HEK293 (cell line): ENCODE results near the gene GPR107.
"Not testable (repeated sequence)": the region's sequence is repeated elsewhere in the genome, so short reads cannot be mapped to it uniquely, and the experiment has no call there.

Experiments
- CTCF ChIA-PET: fragments of 350-600 bp; formaldehyde crosslinking; extraction: SDS; loops from one replicate; lab custom pipeline; 2021; ENCODE audit warnings: antibody characterized with exemption; lab: Yijun Ruan, JAX
- POLR2A ChIA-PET: fragments of 300-600 bp; formaldehyde crosslinking; extraction: SDS; loops from one replicate; lab custom pipeline; 2020; ENCODE audit warnings: antibody characterized with exemption, inconsistent platforms; lab: Yijun Ruan, JAX
- H3K27ac ChIP-seq: fragments of 200-500 bp; sonication (Bioruptor generic); 2 replicates; pipeline ENCODE4 v1.5.1; 2014; ENCODE audit warnings: low read depth, low read length, control low read depth, inconsistent platforms; ENCODE audit errors: extremely low read depth
- H3K36me3 ChIP-seq, 2 experiments: fragments of 200-500 bp in 1 of 2; sonication (Bioruptor generic) in 1 of 2; 1 replicate in 1 of 2; 2 replicates in 1 of 2; pipeline ENCODE4 v1.5.1; 2014 to 2017; ENCODE audit warnings: inconsistent platforms in 2 of 2, low read length in 2 of 2; ENCODE audit not compliant: control insufficient read depth in 2 of 2, insufficient read depth in 1 of 2
- H3K4me1 ChIP-seq: fragments of 200-500 bp; sonication (Bioruptor generic); 2 replicates; pipeline ENCODE4 v1.5.1; 2014; ENCODE audit warnings: mild to moderate bottlenecking, low read length, inconsistent platforms; ENCODE audit not compliant: control insufficient read depth, insufficient read depth
- H3K4me3 ChIP-seq: 2 replicates; pipeline ENCODE4 v1.5.1; 2011; ENCODE audit warnings: low read depth, mild to moderate bottlenecking, control low read depth, low read length, moderate library complexity
- H3K9me3 ChIP-seq: fragments of 200-500 bp; sonication (Bioruptor generic); 2 replicates; pipeline ENCODE4 v1.5.1; 2014; ENCODE audit warnings: low read depth, low read length, inconsistent platforms; ENCODE audit not compliant: control insufficient read depth, insufficient read depth
- FEZF1 ChIP-seq: fragments of 450-650 bp; formaldehyde crosslinking; IDR thresholded peaks from 2 replicates; pipeline ENCODE4 v1.5.1; 2016; ENCODE audit warnings: missing biosample characterization, missing genetic modification characterization
- GLI4 ChIP-seq: fragments of 450-650 bp; formaldehyde crosslinking; IDR thresholded peaks from 2 replicates; pipeline ENCODE4 v1.5.1; 2016; ENCODE audit warnings: missing biosample characterization, missing genetic modification characterization
- GLIS1 ChIP-seq: fragments of 450-650 bp; formaldehyde crosslinking; IDR thresholded peaks from 2 replicates; pipeline ENCODE4 v1.5.1; 2016; ENCODE audit warnings: missing biosample characterization, missing genetic modification characterization
- KLF16 ChIP-seq: fragments of 450-650 bp; formaldehyde crosslinking; IDR thresholded peaks from 2 replicates; pipeline ENCODE4 v1.5.1; 2017; ENCODE audit warnings: missing biosample characterization, missing genetic modification characterization
- KLF7 ChIP-seq: fragments of 450-650 bp; formaldehyde crosslinking; IDR thresholded peaks from 2 replicates; pipeline ENCODE4 v1.5.1; 2016; ENCODE audit warnings: missing biosample characterization, missing genetic modification characterization, borderline replicate concordance
- KLF9 ChIP-seq: fragments of 450-650 bp; formaldehyde crosslinking; IDR thresholded peaks from 2 replicates; pipeline ENCODE4 v1.5.1; 2016; ENCODE audit warnings: missing biosample characterization, missing genetic modification characterization, low read depth
- MEIS1 ChIP-seq: sonication (generic); formaldehyde crosslinking; IDR thresholded peaks from 2 replicates; pipeline ENCODE4 v1.8.1; 2022; ENCODE audit warnings: missing genetic modification reagents, mild to moderate bottlenecking, borderline replicate concordance
- RBAK ChIP-seq: fragments of 450-650 bp; formaldehyde crosslinking; IDR thresholded peaks from 2 replicates; pipeline ENCODE4 v1.5.1; 2016; ENCODE audit warnings: missing biosample characterization, missing genetic modification characterization
- ZBTB8A ChIP-seq: fragments of 450-650 bp; formaldehyde crosslinking; IDR thresholded peaks from 2 replicates; pipeline ENCODE4 v1.5.1; 2016; ENCODE audit warnings: missing biosample characterization, missing genetic modification characterization
- ZIC2 ChIP-seq: fragments of 450-650 bp; formaldehyde crosslinking; IDR thresholded peaks from 2 replicates; pipeline ENCODE4 v1.5.1; 2016; ENCODE audit warnings: missing biosample characterization, missing genetic modification characterization
- ZNF146 ChIP-seq: fragments of 450-650 bp; formaldehyde crosslinking; IDR thresholded peaks from 2 replicates; pipeline ENCODE4 v1.5.1; 2016; ENCODE audit warnings: missing biosample characterization, missing genetic modification characterization
- ZNF223 ChIP-seq: fragments of 450-650 bp; formaldehyde crosslinking; IDR thresholded peaks from 2 replicates; pipeline ENCODE4 v1.5.1; 2016; ENCODE audit warnings: missing biosample characterization, missing genetic modification characterization
- ZNF585B ChIP-seq: fragments of 450-650 bp; formaldehyde crosslinking; IDR thresholded peaks from 2 replicates; pipeline ENCODE4 v1.5.1; 2016; ENCODE audit warnings: missing biosample characterization, missing genetic modification characterization
- ZNF660 ChIP-seq: fragments of 450-650 bp; IDR thresholded peaks from 2 replicates; pipeline ENCODE4 v1.5.1; 2018; ENCODE audit warnings: missing biosample characterization, mild to moderate bottlenecking, missing genetic modification characterization
- ZNF701 ChIP-seq: fragments of 450-650 bp; formaldehyde crosslinking; IDR thresholded peaks from 2 replicates; pipeline ENCODE4 v1.5.1; 2016; ENCODE audit warnings: missing biosample characterization, missing genetic modification characterization
- ZNF791 ChIP-seq: fragments of 450-650 bp; formaldehyde crosslinking; IDR thresholded peaks from 2 replicates; pipeline ENCODE4 v1.5.1; 2016; ENCODE audit warnings: missing biosample characterization, missing genetic modification characterization
- ZNF830 ChIP-seq: fragments of 450-650 bp; IDR thresholded peaks from 2 replicates; pipeline ENCODE4 v1.5.0; 2018; ENCODE audit warnings: missing biosample characterization, missing genetic modification characterization, low read depth, mild to moderate bottlenecking, moderate library complexity
- ZSCAN16 ChIP-seq: fragments of 450-650 bp; formaldehyde crosslinking; IDR thresholded peaks from 2 replicates; pipeline ENCODE4 v1.5.1; 2016; ENCODE audit warnings: missing biosample characterization, missing genetic modification characterization
- TF ChIP-seq, protein P1 (sequence below): fragments of 450-650 bp; formaldehyde crosslinking; IDR thresholded peaks from 2 replicates; pipeline ENCODE4 v1.5.1; 2016; ENCODE audit warnings: missing biosample characterization, missing genetic modification characterization
- TF ChIP-seq, protein P2 (sequence below): fragments of 450-650 bp; formaldehyde crosslinking; IDR thresholded peaks from 2 replicates; pipeline ENCODE4 v1.5.1; 2017; ENCODE audit warnings: missing biosample characterization, missing genetic modification characterization

The GPR107 gene

DNA sequence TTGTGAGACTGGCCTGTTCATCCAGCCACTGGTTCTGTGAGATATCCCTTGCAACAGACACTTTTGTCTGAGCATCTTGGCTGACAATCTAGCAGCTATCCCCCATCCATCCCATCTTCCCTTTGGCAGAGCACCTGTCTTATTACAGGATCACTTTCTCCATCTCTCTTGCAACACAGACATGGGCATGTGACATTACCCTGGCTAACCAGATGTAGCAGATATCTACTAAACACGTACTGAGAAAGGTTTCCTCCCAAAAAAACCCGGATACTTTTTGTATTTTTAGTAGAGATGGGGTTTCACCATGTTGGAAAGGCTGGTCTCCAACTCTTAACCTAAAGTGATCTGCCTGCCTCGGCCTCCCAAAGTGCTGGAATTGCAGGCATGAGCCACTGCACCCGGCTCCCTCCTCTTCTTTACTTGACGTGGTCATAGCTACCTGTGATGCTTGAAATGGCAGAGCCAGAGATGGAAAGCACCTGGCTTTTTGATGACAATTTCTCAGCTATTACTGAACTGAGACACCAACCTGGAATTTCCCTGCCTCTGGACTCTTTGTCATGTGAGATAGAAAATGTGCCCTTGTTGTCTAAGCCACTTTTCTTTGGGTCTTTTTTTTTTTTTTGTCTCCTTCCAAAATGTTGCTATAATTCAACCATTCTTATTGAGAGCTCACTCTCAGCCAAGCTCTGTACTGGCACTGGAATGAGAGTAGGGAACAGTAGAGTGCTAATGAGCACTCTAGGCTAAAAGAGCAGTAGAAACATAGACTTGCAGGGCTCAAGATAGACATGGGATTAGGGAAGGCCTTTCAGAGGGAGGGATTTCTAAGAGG is 43.3 kb upstream of the GPR107 start:
- no peak overlapping the region for H3K4me3 ChIP-seq
- H3K9me3 ChIP-seq, result no peaks in the 10 kb centered on the region
- POLR2A ChIA-PET, result interaction anchor here (0.6 kb wide), 1 partner anchor 97 kb away, joined by 3 read pairs; no protein-coding TSS in a partner anchor
- H3K27ac ChIP-seq, result no peak overlapping the region
- TF ChIP-seq KLF16 (tag by site-specific recombination), result no peak
- TF ChIP-seq, protein P1, sequence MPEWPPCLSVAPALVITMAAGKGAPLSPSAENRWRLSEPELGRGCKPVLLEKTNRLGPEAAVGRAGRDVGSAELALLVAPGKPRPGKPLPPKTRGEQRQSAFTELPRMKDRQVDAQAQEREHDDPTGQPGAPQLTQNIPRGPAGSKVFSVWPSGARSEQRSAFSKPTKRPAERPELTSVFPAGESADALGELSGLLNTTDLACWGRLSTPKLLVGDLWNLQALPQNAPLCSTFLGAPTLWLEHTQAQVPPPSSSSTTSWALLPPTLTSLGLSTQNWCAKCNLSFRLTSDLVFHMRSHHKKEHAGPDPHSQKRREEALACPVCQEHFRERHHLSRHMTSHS (tag by site-specific recombination), result no peak
- CTCF ChIA-PET, result interaction anchor here (0.5 to 1.0 kb wide), 4 partner anchors 10 to 205 kb away, joined by 3 to 4 read pairs (median 4); no protein-coding TSS in a partner anchor
- no peaks in the 10 kb centered on the region for H3K4me1 ChIP-seq
- no peaks in the 10 kb centered on the region for H3K36me3 ChIP-seq

DNA sequence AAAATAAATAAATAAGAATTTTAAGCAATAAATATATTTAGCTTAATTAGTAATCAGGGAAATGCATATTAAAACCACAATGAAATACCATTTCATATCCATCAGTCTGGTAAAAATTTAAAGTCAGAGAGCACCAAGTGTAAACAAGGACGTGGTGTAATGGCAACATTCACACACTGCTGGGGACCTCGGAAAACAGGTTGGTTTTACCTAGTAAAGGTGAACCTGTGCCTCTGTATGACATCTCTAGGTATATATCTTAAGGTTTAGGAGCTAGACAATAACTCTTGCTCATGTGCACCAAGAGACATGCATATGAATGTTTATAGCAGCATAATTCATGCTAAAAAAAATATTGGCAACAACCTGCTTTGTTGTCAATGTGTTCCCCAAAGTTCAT is 40.4 kb upstream of the GPR107 start:
- ChIA-PET CTCF (no interaction called here), POLR2A (no interaction called here)
- H3K27ac ChIP-seq, result no peak overlapping the region
- H3K4me1 ChIP-seq, result no peaks in the 10 kb centered on the region
- H3K9me3 ChIP-seq, result no peaks in the 10 kb centered on the region
- H3K4me3 ChIP-seq, result no peak overlapping the region
- no peaks in the 10 kb centered on the region for H3K36me3 ChIP-seq
- no peak for TF ChIP-seq ZNF830 (tag by site-specific recombination)
- no peak for TF ChIP-seq ZIC2 (tag by site-specific recombination)
- no peak for TF ChIP-seq KLF16 (tag by site-specific recombination)
- no peak for TF ChIP-seq MEIS1
- no peak for TF ChIP-seq ZNF585B (tag by site-specific recombination)
- TF ChIP-seq ZBTB8A (tag by site-specific recombination), result no peak
- TF ChIP-seq KLF7, result no peak
- TF ChIP-seq ZNF146, result no peak
- no peak for TF ChIP-seq ZSCAN16 (tag by site-specific recombination)
- no peak for TF ChIP-seq ZNF701 (tag by site-specific recombination)
- TF ChIP-seq ZNF791 (tag by site-specific recombination), result no peak
- TF ChIP-seq RBAK (tag by site-specific recombination), result no peak
- no peak for TF ChIP-seq KLF9 (tag by site-specific recombination)

GRCh38 chr9:130015353-130016019 is 38.2 kb upstream of the GPR107 start:
- H3K4me1 ChIP-seq, result no peaks in the 10 kb centered on the region
- ChIA-PET CTCF (no interaction called here), POLR2A (no interaction called here)

DNA sequence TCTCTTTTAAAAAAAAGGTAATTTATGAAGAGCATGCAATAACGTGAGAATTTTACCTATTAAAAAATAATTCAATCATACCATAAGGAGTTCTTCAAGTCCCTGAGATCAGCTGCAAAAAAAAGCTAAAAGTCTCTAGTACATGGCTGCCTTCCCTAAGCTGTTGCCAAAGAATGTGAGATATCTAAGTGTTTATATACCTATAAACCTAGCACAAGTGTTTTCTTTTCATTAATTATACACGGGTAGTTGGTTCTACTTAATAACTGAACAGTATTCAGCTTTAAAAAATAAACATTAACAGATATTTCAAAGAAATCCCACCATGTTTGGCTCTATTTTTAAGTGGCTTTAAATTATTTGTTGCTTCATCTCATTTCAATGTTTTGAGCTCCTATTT is 36.6 kb upstream of the GPR107 start:
- Histone ChIP-seq H3K9me3 (no peaks in the 10 kb centered on the region), H3K4me3 (no peak overlapping the region), H3K36me3 (no peaks in the 10 kb centered on the region), H3K4me1 (no peaks in the 10 kb centered on the region), H3K27ac (no peak overlapping the region)
- TF ChIP-seq, protein P2, sequence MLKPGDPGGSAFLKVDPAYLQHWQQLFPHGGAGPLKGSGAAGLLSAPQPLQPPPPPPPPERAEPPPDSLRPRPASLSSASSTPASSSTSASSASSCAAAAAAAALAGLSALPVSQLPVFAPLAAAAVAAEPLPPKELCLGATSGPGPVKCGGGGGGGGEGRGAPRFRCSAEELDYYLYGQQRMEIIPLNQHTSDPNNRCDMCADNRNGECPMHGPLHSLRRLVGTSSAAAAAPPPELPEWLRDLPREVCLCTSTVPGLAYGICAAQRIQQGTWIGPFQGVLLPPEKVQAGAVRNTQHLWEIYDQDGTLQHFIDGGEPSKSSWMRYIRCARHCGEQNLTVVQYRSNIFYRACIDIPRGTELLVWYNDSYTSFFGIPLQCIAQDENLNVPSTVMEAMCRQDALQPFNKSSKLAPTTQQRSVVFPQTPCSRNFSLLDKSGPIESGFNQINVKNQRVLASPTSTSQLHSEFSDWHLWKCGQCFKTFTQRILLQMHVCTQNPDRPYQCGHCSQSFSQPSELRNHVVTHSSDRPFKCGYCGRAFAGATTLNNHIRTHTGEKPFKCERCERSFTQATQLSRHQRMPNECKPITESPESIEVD (tag by site-specific recombination), result peak; percentile 77
- peak; percentile 58; the same call in 1 of the 2 replicates for TF ChIP-seq FEZF1
- no peak for TF ChIP-seq ZNF223 (tag by site-specific recombination)
- no peak for TF ChIP-seq ZNF146
- TF ChIP-seq GLIS1, result no peak
- CTCF ChIA-PET, result interaction anchor here (0.5 to 0.9 kb wide), 4 partner anchors 9 to 56 kb away, joined by 3 to 5 read pairs (median 3); no protein-coding TSS in a partner anchor
- POLR2A ChIA-PET, result no interaction called here

More at GRCh38 chr9:130015353-130016019, 38.2 kb upstream of the GPR107 start:
- H3K4me3 ChIP-seq, result no peak overlapping the region
- H3K9me3 ChIP-seq, result no peaks in the 10 kb centered on the region
- H3K36me3 ChIP-seq, result no peaks in the 10 kb centered on the region
- TF ChIP-seq ZNF660 (peak; percentile 37; the same call in 1 of the 2 replicates), ZNF791 (tag by site-specific recombination) (no peak), GLI4 (tag by site-specific recombination) (no peak)
- H3K27ac ChIP-seq, result no peak overlapping the region

- H3K4me1 ChIP-seq, H3K4me3 ChIP-seq, POLR2A ChIA-PET, H3K27ac ChIP-seq, H3K36me3 ChIP-seq, H3K9me3 ChIP-seq: not testable (repeated sequence)
- CTCF ChIA-PET, result interaction anchor here (0.5 to 0.9 kb wide), 4 partner anchors 9 to 56 kb away, joined by 3 to 5 read pairs (median 3); no protein-coding TSS in a partner anchor
Measured at GRCh38 chr9:130017510-130017909, 36.2 kb upstream of the GPR107 start.
